Left lobe of liver (tissue), 2 donors: ENCODE results near the gene TGIF1. TPM values are rescaled to one million over a fixed set of nuclear protein-coding genes. Genes with fewer than 3 reads are reported as not detected.
"Not testable (repeated sequence)": the region's sequence is repeated elsewhere in the genome, so short reads cannot be mapped to it uniquely, and the experiment has no call there.

ENCODE experiments used
- ATAC-seq: fragments of 200-7000 bp; cut with Tn5 transposase; one replicate; pipeline ENCODE4 v1.9.1; 2020; ENCODE audit warnings: mild to moderate bottlenecking, moderate library complexity
- DNase-seq: peaks from one replicate; pipeline ENCODE4 v3.0.0-alpha.2; 2020; ENCODE audit warnings: low spot score
- total RNA-seq: library from RNA; stranded (reverse); gene quantifications from one replicate; pipeline ENCODE4 v1.2.1, GENCODE V29; 2021
- donor health status: DM: no; HTN: no; CAD: no; lungs with moderate emphysema.
- donor health status: DM: no; HTN: yes; CAD: no.

The TGIF1 gene
- total RNA-seq, 1 donor from 2014 or later, result 14.1 TPM

DNA sequence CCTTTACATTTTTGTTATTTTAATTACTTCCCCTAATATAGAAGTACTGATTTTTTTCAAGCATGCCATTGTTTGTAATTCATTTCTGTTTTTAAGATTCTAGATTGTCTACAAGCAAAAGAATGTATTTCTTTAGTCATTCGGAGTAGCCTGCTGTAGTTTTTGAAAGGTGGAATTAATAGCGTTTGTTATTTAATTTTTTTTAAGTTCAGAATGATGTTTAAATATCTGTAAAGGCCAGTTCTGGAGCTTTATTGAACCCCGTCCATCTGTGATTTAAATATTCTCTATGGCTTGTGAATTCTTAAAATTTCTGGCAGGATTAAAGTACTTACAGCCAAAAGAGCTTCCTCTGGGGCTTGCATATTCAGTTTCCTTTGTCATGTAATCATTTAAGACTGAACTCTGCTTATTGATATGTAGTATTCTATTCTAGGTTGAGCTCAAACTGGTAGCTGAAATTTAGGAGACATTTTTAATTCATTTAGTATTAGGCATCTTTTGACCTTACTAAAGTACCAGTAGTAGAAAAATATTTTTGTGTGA lies 5.2 kb downstream of the TGIF1 start:
- ATAC-seq (no peak), DNase-seq (no peak)

- peak; percentile 50 for DNase-seq
- peak; percentile 12 for ATAC-seq
Measured at GRCh38 chr18:3455907-3456685, 6.1 kb downstream of the TGIF1 start.

DNA sequence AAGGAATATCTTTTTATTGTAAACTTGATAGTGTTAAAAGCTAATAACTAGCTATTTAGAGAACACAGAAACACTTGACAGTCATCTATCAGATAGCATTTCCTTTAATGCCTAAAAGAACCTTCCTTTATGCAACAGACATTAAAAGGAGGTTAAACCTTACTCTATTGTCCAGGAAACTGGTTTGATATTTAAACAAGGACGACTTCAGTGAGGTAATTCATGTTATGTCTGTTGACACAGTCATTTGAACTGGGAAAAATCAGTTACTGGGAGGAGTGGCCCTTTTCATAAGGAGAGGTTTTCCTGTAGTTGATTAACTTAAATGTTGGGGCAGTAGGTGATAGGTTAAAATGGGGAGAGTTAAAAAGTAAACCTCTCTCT lies 6.7 kb downstream of the TGIF1 start:
- DNase-seq (no peak), ATAC-seq (peak; percentile 50)

DNA sequence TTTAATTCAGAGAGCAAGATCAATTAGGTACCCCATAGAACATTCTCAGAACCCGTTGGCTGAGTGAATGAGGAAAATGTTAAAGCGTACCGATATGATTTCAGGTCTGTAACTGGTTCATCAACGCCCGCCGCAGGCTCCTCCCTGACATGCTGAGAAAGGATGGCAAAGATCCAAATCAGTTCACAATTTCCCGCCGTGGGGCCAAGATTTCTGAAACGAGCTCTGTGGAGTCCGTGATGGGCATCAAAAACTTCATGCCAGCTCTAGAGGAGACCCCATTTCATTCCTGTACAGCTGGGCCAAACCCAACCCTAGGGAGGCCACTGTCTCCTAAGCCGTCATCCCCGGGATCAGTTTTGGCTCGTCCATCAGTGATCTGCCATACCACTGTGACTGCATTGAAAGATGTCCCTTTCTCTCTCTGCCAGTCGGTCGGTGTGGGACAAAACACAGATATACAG lies 7.3 kb downstream of the TGIF1 start:
- DNase-seq, result peak; percentile 54
- ATAC-seq, result peak; percentile 12

DNA sequence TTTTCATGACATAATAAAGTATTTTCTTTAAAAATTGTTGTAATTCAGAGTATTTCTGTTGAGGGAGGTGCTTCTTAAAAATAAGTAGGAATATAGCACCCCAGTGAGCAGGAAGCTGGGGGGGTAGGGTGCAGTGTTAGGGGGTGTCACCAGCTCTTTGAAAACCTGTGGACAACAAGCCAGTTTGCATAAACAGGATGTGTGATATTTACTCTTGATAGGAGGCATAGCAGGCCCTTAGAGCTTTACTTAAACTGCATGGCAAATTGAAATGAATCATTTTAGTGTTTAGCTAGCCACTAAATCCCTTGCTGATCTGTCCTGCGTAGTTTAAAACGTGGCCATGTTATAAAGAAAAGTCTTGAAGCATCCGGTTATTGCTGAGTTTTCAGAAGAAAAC lies 8.4 kb downstream of the TGIF1 start:
- DNase-seq (no peak), ATAC-seq (no peak)

- DNase-seq, result no peak
- ATAC-seq, result no peak
Measured at GRCh38 chr18:3458952-3459853, 9.2 kb downstream of the TGIF1 start.

DNA sequence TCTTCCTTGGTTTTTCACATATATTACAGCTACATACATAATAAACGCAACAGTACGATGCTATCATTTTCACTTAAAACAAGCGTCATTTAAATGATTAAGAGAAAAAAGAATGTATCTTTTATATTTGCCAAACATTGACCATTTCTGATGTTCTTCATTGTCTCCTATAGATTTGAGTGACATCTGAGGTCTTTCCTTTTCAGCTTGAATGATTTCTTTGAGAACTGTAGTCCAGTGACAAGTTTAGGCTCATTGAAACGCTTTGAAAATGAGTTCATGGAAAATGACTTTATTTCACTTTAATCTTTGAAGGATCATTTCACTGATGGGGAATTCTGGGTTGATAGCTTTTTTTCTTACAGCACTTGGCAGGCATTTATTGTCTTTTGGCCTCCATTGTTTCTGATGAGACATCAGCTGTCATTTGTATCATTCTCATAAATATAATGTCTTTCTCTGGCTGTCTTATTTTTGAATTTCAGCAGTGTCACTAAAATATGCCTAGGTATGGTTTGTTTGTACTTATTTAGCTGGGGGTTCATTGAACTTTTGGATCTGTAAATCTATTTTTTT lies 10.9 kb downstream of the TGIF1 start:
- no peak for DNase-seq
- ATAC-seq, result no peak

DNA sequence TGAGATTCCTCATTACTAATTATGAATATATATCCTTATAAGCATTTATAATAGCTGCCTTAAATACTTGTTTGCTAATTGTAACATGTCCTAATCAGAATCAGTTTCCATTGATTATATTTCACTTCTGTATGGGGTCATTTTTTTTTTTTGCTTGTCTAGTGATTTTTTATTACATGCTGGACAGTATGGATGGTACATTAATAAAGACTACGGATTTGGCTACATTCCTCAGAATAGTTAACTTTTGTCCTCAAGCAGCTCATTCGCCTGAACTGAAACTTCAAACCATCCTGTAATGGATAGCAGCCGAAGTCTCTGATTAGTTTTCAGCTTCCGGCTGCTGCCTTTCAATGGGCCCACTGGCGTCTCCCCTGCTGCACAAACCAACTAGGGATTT lies 11.7 kb downstream of the TGIF1 start:
- ATAC-seq (no peak), DNase-seq (no peak)

DNA sequence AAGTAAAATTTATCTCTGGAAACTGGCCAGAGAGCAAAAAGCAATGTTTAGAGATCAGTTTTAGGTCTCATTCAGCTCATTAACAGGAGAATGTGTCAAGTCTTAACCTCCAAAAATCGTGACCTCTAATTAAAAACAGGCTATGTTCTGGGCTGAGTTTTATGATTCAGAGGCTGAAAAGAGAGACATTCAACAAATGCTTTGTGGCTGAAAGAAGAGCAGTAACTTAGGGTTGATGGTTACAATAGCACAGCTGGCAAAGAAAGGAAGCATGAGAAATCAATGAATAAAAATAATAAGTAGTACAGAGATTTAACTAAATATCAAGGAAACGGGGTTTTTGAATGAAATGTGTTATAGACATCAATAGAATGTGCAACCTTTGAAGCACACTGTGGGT lies 13.1 kb downstream of the TGIF1 start:
- ATAC-seq (no peak), DNase-seq (no peak)

- DNase-seq, result no peak
Measured at GRCh38 chr18:3466045-3466444, 16.1 kb downstream of the TGIF1 start.

DNA sequence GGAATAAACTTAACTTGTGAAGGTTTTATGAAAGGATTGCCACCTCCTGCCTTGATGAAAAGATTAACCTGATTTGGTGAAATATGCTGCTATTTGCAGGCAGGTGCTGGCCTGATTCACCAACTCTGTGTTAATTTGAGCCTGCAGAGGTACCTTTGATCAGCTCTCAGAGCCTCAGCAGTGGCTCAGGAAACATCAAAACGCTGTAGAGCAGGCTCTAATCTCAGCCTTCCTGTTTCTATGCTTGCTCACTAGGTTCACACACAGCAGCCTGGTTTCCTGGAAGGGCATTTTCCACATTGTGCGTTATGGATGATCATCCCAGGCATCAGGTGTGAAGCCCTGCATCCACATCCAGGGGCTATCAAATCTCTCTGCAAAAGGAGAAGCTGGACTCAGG lies 16.9 kb downstream of the TGIF1 start:
- DNase-seq (no peak), ATAC-seq (peak; percentile 23)

More at GRCh38 chr18:3466045-3466444, 16.1 kb downstream of the TGIF1 start:
- no peak for ATAC-seq

- ATAC-seq (no peak), DNase-seq (no peak)
Measured at GRCh38 chr18:3468066-3468705, 18.2 kb downstream of the TGIF1 start.

DNA sequence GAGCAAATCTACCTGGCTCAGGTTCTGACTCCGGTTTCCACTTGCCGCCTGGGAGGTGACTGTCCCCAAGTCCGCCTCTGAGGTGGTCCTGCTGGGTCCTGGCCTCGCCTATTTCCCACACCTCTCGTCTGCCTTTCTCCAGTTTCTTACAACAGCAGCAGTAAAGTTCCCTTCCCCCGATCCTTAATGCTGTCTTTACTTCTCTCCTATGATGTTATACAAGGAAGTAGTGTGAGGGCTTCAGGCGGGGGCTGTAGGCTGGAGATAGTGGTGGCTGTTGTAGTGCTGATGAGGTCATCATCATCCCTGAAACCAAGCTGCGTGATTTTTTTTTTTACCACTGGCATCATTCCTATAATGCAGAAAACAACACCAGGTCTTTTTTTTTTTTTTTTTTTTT lies 18.9 kb downstream of the TGIF1 start:
- DNase-seq (no peak), ATAC-seq (no peak)

DNA sequence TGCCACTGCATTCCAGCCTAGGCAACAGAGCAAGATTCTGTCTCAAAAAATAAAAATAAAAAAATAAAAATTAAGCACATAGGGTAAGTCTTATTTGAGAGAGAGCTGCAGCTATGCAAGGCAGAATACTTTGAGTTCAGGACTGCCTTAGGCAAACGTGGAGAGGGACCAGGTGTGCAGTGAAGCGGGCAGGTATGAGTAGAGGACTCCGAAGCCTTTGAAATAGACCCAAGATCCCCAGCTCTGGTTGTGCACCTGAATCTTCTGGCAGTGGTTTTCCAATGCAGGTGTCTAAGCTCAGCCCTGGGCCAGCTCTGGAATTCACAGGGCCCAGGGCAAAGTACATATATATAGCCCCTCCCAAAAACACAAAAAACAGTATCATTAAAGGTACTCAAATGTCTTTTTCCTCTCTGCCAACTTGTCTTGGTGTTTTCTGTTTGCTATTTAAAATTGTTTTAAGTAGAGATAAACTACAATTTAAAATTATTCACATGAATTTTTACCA lies 21.2 kb downstream of the TGIF1 start:
- ATAC-seq (no peak), DNase-seq (no peak)

DNA sequence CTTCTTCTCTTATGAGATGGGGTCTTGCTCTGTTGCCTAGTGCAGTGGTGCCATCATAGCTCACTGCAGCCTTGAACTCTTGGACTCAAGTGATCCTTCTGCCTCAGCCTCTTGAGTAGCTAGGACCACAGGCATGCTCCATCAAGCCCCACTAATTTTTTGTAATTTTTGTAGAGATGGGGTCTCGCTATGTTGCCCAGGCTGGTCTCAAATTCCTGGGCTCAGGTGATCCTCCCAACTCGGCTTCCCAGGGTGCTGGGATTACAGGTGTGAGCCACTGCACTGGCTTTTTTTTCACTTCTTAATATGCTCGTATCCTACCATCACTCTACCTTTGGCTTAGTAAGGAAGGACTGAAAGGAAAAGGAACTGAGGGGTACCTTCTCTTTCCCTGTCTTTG lies 22.1 kb downstream of the TGIF1 start:
- not testable (repeated sequence) for DNase-seq, ATAC-seq

- DNase-seq, result no peak
- no peak for ATAC-seq
Measured at GRCh38 chr18:3472681-3473544, 22.9 kb downstream of the TGIF1 start.

DNA sequence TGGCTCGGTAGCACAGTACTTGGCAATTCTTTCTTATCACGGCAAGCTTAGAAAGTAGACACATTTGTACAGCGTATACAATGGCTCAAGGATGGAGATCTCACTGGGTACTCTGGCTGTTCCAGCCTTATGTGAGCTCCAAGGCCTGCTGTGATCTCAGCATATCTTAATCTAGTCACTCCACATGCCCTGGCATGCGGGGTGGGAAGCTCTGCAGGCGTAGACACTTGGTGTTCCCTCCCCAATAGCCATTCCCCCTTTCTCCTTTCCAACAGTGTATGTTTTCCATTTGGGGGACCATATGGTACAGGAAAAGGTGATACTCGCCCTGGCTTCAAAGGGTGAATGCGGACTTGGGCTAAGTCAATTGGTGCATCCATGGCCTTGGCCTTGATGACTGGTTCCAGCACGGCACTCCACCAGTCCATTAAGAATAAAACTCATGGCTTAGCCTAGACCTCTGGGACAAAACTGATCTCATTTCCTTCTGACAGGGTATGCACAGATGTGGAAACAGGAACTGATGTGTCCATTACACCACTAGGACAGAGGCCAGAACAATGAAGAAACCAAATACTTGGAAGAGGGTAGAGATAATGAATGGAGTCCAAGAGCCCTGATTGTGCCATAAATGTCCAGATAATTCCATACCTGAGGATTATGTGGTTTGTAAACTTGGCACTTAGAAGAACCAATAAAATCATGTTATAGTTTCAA lies 28.4 kb downstream of the TGIF1 start:
- DNase-seq, result no peak
- ATAC-seq, result no peak

DNA sequence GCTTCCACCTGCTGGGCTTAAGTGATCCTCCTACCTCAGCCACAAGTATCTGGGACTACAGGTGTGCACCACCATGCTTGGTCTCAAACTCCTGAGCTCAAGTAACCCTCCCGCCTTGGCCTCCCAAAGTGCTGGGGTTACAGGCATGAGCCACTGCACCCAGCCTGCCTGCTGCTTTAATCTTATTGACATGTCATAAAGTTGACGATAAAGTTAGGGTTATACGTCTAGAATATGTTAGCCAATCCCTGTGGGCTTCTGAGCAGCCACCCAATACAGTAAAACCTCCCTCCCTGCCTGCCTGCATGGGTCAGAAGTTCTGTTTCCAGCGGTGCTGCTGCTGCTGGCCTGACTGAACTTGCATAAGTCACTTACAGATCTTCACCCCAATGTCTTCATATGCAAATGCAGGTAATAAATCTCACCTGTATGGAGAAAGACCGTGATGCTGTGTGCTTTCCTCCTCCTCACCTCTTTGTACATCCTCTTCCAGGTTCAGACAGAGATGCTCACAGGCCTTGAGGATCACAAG lies 30.1 kb downstream of the TGIF1 start:
- DNase-seq, result no peak

More for the DNA sequence above, 30.1 kb downstream of the TGIF1 start:
- ATAC-seq, result no peak
